HepG2 (cell line): ENCODE data around the gene B4GALT4. TPM values are rescaled to one million over a fixed set of nuclear protein-coding genes. Genes with fewer than 3 reads are reported as not detected.
A peak's percentile ranks its signal among the peaks of the same experiment; 100 is the strongest.

Source experiments
- ERF ChIP-seq: IDR thresholded peaks from 2 replicates; pipeline ENCODE4 v1.6.1; 2018; ENCODE audit warnings: missing biosample characterization, missing genetic modification reagents
- GZF1 ChIP-seq: sonication (generic); formaldehyde crosslinking; IDR thresholded peaks from 2 replicates; pipeline ENCODE4 v1.5.1; 2020; ENCODE audit warnings: mild to moderate bottlenecking, missing genetic modification reagents
- XRCC5 ChIP-seq: fragments of 200-400 bp; formaldehyde crosslinking; optimal IDR thresholded peaks from 2 replicates; pipeline ENCODE3; 2017; ENCODE audit warnings: mild to moderate bottlenecking, low read length
- ZBTB40 ChIP-seq, 2 experiments: fragments of 450-650 bp in 1 of 2; sonication (generic) in 1 of 2; formaldehyde crosslinking in 1 of 2; IDR thresholded peaks; 2 replicates each; pipeline versions ENCODE4 v1.6.1 to v1.8.0; 2016 to 2022; ENCODE audit warnings: antibody characterized with exemption in 1 of 2, mild to moderate bottlenecking in 1 of 2, missing genetic modification reagents in 1 of 2
- ZSCAN30 ChIP-seq: sonication (generic); formaldehyde crosslinking; IDR thresholded peaks from 2 replicates; pipeline ENCODE4 v1.5.0; 2020; ENCODE audit warnings: mild to moderate bottlenecking, missing genetic modification reagents
- polyA plus RNA-seq, 8 experiments: library from polyadenylated mRNA; depleted of rRNA in 3 of 8; stranded (reverse) in 7 of 8; unstranded in 1 of 8; fragments of >200 nt; fragmentation: Illumina TruSeq in 4 of 8; extraction: Trizol in 4 of 8; gene quantifications; 2 replicates each; pipeline versions ENCODE4 v1.2.1 to v1.2.3, GENCODE V29; 2011 to 2016; ENCODE audit warnings: low read depth in 4 of 8, missing spikeins in 1 of 8, mixed read lengths in 1 of 8; ENCODE audit not compliant: insufficient read depth in 1 of 8
- total RNA-seq, 5 experiments: library from RNA; depleted of rRNA; stranded (reverse); fragments of >200 nt; fragmentation: Illumina TruSeq; extraction: Trizol; gene quantifications; 2 replicates each; pipeline ENCODE4 v1.2.3, GENCODE V29; 2016; ENCODE audit warnings: low read depth in 1 of 5
- TF ChIP-seq, protein P1 (sequence below): fragments of 450-650 bp; IDR thresholded peaks from 2 replicates; pipeline ENCODE4 v1.6.1; 2017; ENCODE audit warnings: mild to moderate bottlenecking
- TF ChIP-seq, protein P2 (sequence below): sonication (generic); formaldehyde crosslinking; IDR thresholded peaks from 2 replicates; pipeline ENCODE4; 2020; ENCODE audit warnings: missing genetic modification reagents, mild to moderate bottlenecking, borderline replicate concordance
- TF ChIP-seq, protein P3 (sequence below): sonication (generic); formaldehyde crosslinking; IDR thresholded peaks from 2 replicates; pipeline ENCODE4 v1.8.1; 2023; ENCODE audit warnings: mild to moderate bottlenecking, inconsistent platforms, moderate library complexity, missing genetic modification reagents, borderline replicate concordance

B4GALT4 gene
- total and polyA plus RNA-seq, 2 of the 13 experiments (the other 11 are each of a cell fraction or from before 2014, with no cell fraction given) = 16.9 to 29.0 TPM

GRCh38 chr3:119240591-119241434 lies at the start of gene B4GALT4 (continued):
- TF ChIP-seq, protein P1, sequence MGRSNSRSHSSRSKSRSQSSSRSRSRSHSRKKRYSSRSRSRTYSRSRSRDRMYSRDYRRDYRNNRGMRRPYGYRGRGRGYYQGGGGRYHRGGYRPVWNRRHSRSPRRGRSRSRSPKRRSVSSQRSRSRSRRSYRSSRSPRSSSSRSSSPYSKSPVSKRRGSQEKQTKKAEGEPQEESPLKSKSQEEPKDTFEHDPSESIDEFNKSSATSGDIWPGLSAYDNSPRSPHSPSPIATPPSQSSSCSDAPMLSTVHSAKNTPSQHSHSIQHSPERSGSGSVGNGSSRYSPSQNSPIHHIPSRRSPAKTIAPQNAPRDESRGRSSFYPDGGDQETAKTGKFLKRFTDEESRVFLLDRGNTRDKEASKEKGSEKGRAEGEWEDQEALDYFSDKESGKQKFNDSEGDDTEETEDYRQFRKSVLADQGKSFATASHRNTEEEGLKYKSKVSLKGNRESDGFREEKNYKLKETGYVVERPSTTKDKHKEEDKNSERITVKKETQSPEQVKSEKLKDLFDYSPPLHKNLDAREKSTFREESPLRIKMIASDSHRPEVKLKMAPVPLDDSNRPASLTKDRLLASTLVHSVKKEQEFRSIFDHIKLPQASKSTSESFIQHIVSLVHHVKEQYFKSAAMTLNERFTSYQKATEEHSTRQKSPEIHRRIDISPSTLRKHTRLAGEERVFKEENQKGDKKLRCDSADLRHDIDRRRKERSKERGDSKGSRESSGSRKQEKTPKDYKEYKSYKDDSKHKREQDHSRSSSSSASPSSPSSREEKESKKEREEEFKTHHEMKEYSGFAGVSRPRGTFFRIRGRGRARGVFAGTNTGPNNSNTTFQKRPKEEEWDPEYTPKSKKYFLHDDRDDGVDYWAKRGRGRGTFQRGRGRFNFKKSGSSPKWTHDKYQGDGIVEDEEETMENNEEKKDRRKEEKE = no peak
- TF ChIP-seq ERF (CRISPR knock-in tag) (peak; percentile 36; the same call in 1 of the 2 replicates), ZBTB40 (IDR thresholded peaks at IDR 0.05) (no peak), ZBTB40 (CRISPR knock-in tag; IDR thresholded peaks at IDR 0.05) (peak; percentile 81; the same call in 1 of the 2 replicates), GZF1 (peak; percentile 31; the same call in 1 of the 2 replicates), ZSCAN30 (CRISPR knock-in tag) (peak; percentile 68; the same call in 1 of the 2 replicates), XRCC5 (no peak)
- TF ChIP-seq, protein P2, sequence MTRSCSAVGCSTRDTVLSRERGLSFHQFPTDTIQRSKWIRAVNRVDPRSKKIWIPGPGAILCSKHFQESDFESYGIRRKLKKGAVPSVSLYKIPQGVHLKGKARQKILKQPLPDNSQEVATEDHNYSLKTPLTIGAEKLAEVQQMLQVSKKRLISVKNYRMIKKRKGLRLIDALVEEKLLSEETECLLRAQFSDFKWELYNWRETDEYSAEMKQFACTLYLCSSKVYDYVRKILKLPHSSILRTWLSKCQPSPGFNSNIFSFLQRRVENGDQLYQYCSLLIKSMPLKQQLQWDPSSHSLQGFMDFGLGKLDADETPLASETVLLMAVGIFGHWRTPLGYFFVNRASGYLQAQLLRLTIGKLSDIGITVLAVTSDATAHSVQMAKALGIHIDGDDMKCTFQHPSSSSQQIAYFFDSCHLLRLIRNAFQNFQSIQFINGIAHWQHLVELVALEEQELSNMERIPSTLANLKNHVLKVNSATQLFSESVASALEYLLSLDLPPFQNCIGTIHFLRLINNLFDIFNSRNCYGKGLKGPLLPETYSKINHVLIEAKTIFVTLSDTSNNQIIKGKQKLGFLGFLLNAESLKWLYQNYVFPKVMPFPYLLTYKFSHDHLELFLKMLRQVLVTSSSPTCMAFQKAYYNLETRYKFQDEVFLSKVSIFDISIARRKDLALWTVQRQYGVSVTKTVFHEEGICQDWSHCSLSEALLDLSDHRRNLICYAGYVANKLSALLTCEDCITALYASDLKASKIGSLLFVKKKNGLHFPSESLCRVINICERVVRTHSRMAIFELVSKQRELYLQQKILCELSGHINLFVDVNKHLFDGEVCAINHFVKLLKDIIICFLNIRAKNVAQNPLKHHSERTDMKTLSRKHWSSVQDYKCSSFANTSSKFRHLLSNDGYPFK (CRISPR knock-in tag) = no peak
- TF ChIP-seq, protein P3, sequence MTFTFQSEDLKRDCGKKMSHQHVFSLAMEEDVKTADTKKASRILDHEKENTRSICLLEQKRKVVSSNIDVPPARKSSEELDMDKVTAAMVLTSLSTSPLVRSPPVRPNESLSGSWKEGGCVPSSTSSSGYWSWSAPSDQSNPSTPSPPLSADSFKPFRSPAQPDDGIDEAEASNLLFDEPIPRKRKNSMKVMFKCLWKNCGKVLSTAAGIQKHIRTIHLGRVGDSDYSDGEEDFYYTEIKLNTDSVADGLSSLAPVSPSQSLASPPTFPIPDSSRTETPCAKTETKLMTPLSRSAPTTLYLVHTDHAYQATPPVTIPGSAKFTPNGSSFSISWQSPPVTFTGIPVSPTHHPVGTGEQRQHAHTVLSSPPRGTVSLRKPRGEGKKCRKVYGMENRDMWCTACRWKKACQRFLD = peak; percentile 22; the same call in 1 of the 2 replicates
